WTC11 (cell line): ENCODE results near the gene CACNA1C. TPM values are rescaled to one million over a fixed set of nuclear protein-coding genes. Genes with fewer than 3 reads are reported as not detected.

ENCODE experiments used
- ATAC-seq: fragments of 200-7000 bp; cut with Tn5 transposase; 2 replicates; pipeline ENCODE4 v1.10.0; 2021; ENCODE audit warnings: mild to moderate bottlenecking, moderate library complexity
- CTCF ChIA-PET: fragments of 300-600 bp; sonication (Branson Sonifier 250); formaldehyde crosslinking; loops from one replicate; lab custom pipeline; 2021; ENCODE audit warnings: antibody characterized with exemption; lab: Charles Lee
- POLR2A ChIA-PET: fragments of 350-600 bp; sonication (Branson Sonifier 250); formaldehyde crosslinking; loops from one replicate; lab custom pipeline; 2021; ENCODE audit warnings: antibody characterized with exemption; lab: Charles Lee
- DNase-seq: peaks from one replicate; pipeline ENCODE4 v3.0.0; 2021; ENCODE audit warnings: low spot score
- H3K27ac Mint-ChIP-seq: 2 replicates; pipeline ENCODE4 v1.8.0; 2021; ENCODE audit warnings: mixed read lengths
- H3K27me3 Mint-ChIP-seq: 2 replicates; pipeline ENCODE4 v1.8.0; 2021; ENCODE audit warnings: low read depth, mild to moderate bottlenecking, moderate library complexity, mixed read lengths
- H3K36me3 Mint-ChIP-seq: 2 replicates; pipeline ENCODE4 v1.8.0; 2021; ENCODE audit warnings: mixed read lengths
- H3K4me1 Mint-ChIP-seq: 2 replicates; pipeline ENCODE4 v1.8.0; 2022; ENCODE audit warnings: mixed read lengths
- H3K4me3 Mint-ChIP-seq: 2 replicates; pipeline ENCODE4 v1.8.0; 2021; ENCODE audit warnings: mild to moderate bottlenecking, moderate library complexity, mixed read lengths
- H3K9me3 Mint-ChIP-seq: 2 replicates; pipeline ENCODE4 v1.8.0; 2021; ENCODE audit warnings: mixed read lengths
- ESRRA ChIP-seq: sonication (generic); formaldehyde crosslinking; IDR thresholded peaks from 2 replicates; pipeline ENCODE4 v1.8.1; 2022; ENCODE audit warnings: mild to moderate bottlenecking, missing genetic modification reagents, borderline replicate concordance
- ETV6 ChIP-seq: sonication (generic); formaldehyde crosslinking; IDR thresholded peaks from 2 replicates; pipeline ENCODE4 v1.8.1; 2022; ENCODE audit warnings: mild to moderate bottlenecking, missing genetic modification reagents
- FOXP4 ChIP-seq: sonication (generic); formaldehyde crosslinking; IDR thresholded peaks from 2 replicates; pipeline ENCODE4 v1.8.0; 2022; ENCODE audit warnings: mild to moderate bottlenecking, missing genetic modification reagents
- HMGXB4 ChIP-seq: sonication (generic); formaldehyde crosslinking; IDR thresholded peaks from 2 replicates; pipeline ENCODE4 v1.8.1; 2023; ENCODE audit warnings: mild to moderate bottlenecking, moderate library complexity, missing genetic modification reagents
- MXD4 ChIP-seq: fragments of 250-450 bp; sonication (Bioruptor Pico); IDR thresholded peaks from 2 replicates; pipeline ENCODE4 v1.8.0; 2021; ENCODE audit warnings: mild to moderate bottlenecking, moderate library complexity, borderline replicate concordance
- RORB ChIP-seq: fragments of 250-450 bp; sonication (Bioruptor Pico); IDR thresholded peaks from 2 replicates; pipeline ENCODE4 v1.9.0; 2021; ENCODE audit warnings: mild to moderate bottlenecking
- SP1 ChIP-seq: sonication (generic); formaldehyde crosslinking; conservative IDR thresholded peaks from 2 replicates; pipeline ENCODE4 v1.8.1; 2022; ENCODE audit warnings: missing genetic modification reagents
- STAT6 ChIP-seq: sonication (generic); formaldehyde crosslinking; conservative IDR thresholded peaks from 2 replicates; pipeline ENCODE4 v1.8.1; 2023; ENCODE audit warnings: mild to moderate bottlenecking, low read depth, missing genetic modification reagents, moderate library complexity
- ZBTB21 ChIP-seq: sonication (generic); formaldehyde crosslinking; IDR thresholded peaks from 2 replicates; pipeline ENCODE4 v1.8.1; 2023; ENCODE audit warnings: mild to moderate bottlenecking, missing genetic modification reagents, borderline replicate concordance
- ZNF232 ChIP-seq: sonication (generic); formaldehyde crosslinking; IDR thresholded peaks from 2 replicates; pipeline ENCODE4 v1.8.0; 2022; ENCODE audit warnings: mild to moderate bottlenecking, missing genetic modification reagents
- ZNF532 ChIP-seq: fragments of 250-450 bp; sonication (Bioruptor Pico); IDR thresholded peaks from 2 replicates; pipeline ENCODE4 v1.9.0; 2021; ENCODE audit warnings: mild to moderate bottlenecking, borderline replicate concordance
- total RNA-seq: library from RNA; stranded (reverse); gene quantifications from 3 replicates; pipeline ENCODE4 v1.2.3, GENCODE V29; 2021
- TF ChIP-seq, protein P1 (sequence below): sonication (generic); formaldehyde crosslinking; IDR thresholded peaks from 2 replicates; pipeline ENCODE4 v1.8.1; 2023; ENCODE audit warnings: mild to moderate bottlenecking, missing genetic modification reagents

The CACNA1C gene
- total RNA-seq, 1 experiment from 2014 or later = 1.7 TPM

GRCh38 chr12:2266666-2267620 lies 214.2 kb downstream of the CACNA1C start:
- no peak for TF ChIP-seq SP1 (CRISPR knock-in tag)
- no peak for TF ChIP-seq RORB (CRISPR knock-in tag)
- TF ChIP-seq, protein P1, sequence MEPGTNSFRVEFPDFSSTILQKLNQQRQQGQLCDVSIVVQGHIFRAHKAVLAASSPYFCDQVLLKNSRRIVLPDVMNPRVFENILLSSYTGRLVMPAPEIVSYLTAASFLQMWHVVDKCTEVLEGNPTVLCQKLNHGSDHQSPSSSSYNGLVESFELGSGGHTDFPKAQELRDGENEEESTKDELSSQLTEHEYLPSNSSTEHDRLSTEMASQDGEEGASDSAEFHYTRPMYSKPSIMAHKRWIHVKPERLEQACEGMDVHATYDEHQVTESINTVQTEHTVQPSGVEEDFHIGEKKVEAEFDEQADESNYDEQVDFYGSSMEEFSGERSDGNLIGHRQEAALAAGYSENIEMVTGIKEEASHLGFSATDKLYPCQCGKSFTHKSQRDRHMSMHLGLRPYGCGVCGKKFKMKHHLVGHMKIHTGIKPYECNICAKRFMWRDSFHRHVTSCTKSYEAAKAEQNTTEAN (CRISPR knock-in tag) = no peak
- no peak for TF ChIP-seq MXD4 (CRISPR knock-in tag)
- TF ChIP-seq HMGXB4 (CRISPR knock-in tag) = no peak
- no peak for TF ChIP-seq ZNF532 (CRISPR knock-in tag)
- TF ChIP-seq FOXP4 (CRISPR knock-in tag) = no peak
- no peak for TF ChIP-seq ZBTB21
- TF ChIP-seq ZNF232 (CRISPR knock-in tag) = no peak
- POLR2A ChIA-PET = no interaction called here
- no peaks in the 10 kb centered on the region for H3K9me3 Mint-ChIP-seq
- DNase-seq (no peak), ATAC-seq (no peak)
- no peaks in the 10 kb centered on the region for H3K36me3 Mint-ChIP-seq
- H3K27ac Mint-ChIP-seq = no peak overlapping the region
- H3K4me3 Mint-ChIP-seq = no peak overlapping the region
- H3K4me1 Mint-ChIP-seq = peaks cover 19% of the 10 kb centered on the region
- no peaks in the 10 kb centered on the region; the same call in 1 of the 2 replicates for H3K27me3 Mint-ChIP-seq
- CTCF ChIA-PET = interaction anchor here (1.0 kb wide), 1 partner anchor 209 kb away, joined by 3 read pairs; no protein-coding TSS in a partner anchor

DNA sequence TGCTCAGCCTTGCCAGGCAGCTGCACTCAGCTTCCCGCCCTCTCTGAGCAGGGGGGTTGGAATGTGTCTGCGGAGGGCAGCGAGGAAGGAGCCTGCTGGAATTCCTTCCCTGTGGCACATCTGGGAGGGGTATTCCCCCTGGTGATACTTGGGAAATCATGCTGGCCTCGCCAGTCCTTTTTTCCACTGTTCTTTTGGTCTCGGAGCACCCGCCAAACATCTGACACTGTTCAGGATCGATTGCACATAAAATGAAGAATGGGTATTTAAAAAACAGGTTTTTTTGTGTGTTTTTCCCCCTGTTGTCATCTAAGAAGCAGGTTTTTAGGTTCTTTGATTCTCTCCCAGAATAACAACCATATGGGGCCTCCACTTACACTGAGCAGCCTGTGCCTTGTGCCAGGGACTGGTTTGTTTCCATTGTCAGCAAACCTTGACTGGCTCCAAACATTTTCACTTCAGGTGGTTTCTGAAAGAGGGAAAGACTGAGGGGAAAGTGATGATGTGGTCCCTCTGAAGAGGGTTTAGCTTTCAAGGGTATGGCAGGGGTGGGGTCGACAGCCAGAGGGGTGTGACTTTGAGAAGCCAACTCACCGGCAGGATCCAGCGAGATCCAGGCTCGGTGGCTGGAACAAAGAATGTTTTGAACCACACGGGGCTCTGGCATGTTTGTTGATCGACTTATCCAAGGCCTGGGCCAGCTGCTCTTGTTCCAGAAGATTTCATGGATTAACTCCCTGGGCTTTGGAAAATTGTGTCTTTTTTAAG lies 215.1 kb downstream of the CACNA1C start:
- peak; percentile 32 for DNase-seq
- Mint-ChIP-seq H3K9me3 (no peaks in the 10 kb centered on the region), H3K27me3 (no peaks in the 10 kb centered on the region; the same call in 1 of the 2 replicates), H3K4me1 (peaks cover 19% of the 10 kb centered on the region), H3K36me3 (no peaks in the 10 kb centered on the region), H3K4me3 (no peak overlapping the region), H3K27ac (0 out of 2 replicates have a peak overlapping the region, but pooled peaks have one; percentile 12)
- ChIA-PET POLR2A (no interaction called here), CTCF (interaction anchor here (1.0 kb wide), 1 partner anchor 210 kb away, joined by 3 read pairs; no protein-coding TSS in a partner anchor)
- ATAC-seq = peak; percentile 71
- no peak for TF ChIP-seq ZNF532 (CRISPR knock-in tag)
- no peak for TF ChIP-seq ESRRA (CRISPR knock-in tag)
- no peak for TF ChIP-seq ETV6 (CRISPR knock-in tag)
- no peak for TF ChIP-seq STAT6
